ENCODE data around the gene E2F8.

The E2F8 gene

GRCh38 chr11:19181531-19182261 is 59.0 kb downstream of the E2F8 start:
- no peak for DNase-seq

DNA sequence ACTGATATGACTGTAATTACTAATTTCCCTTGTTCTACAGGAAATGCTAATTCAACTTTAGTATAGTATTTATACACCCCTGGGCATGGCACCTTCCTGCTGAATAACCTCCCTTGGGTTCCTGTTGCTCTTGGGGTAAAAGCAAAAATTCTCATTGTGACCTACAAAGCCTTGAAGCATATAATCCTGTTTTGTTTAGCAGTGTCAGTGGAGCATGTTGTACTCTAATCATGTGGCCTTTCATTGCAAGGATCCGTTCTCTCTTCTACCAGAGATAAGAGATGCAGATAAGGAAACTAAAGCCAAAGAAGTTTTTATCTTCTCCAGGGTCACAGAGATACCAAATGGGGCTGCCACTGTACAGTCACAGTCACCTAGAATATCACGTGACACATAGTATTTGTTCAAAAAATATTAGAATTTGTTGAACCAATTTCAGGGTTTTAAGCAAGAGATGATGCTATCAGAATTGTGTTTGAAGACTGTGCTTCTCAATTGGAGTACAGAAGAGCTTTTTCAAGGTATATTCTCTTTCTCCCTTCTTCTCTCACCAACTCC is 64.0 kb downstream of the E2F8 start:
- no peak for DNase-seq

Measured in central memory CD4-positive, alpha-beta T cell (primary cell).